IMR-90 (cell line): ENCODE results near the gene PET100. TPM values are rescaled to one million over a fixed set of nuclear protein-coding genes. Genes with fewer than 3 reads are reported as not detected.

Source experiments
- ATAC-seq: fragments of 200-7000 bp; cut with Tn5 transposase; 2 replicates; pipeline ENCODE4 v1.9.1; 2020; ENCODE audit warnings: low read depth, mild to moderate bottlenecking, moderate library complexity
- BruUV-seq: library from RNA; stranded (reverse); fragments of 400-500 nt; replicated peaks from 2 replicates; lab custom pipeline; 2021; lab: Mats Ljungman, UMichigan
- CTCF ChIA-PET: fragments of 300-600 bp; formaldehyde crosslinking; extraction: SDS; loops from one replicate; lab custom pipeline; 2021; ENCODE audit warnings: antibody characterized with exemption; lab: Yijun Ruan, JAX
- POLR2A ChIA-PET: fragments of 300-600 bp; sonication (Branson Sonifier 250); formaldehyde crosslinking; loops from one replicate; lab custom pipeline; 2022; ENCODE audit warnings: antibody characterized with exemption; ENCODE audit not compliant: unreplicated experiment; lab: Charles Lee
- DNase-seq: peaks from one replicate; pipeline ENCODE4 v3.0.0; 2013
- H2AFZ ChIP-seq: replicated peaks from 2 replicates; pipeline ENCODE3; 2013; ENCODE audit warnings: low read length, mild to moderate bottlenecking; ENCODE audit not compliant: poor library complexity
- H2AK5ac ChIP-seq: 2 replicates; pipeline ENCODE4 v1.6.1; 2013; ENCODE audit warnings: low read depth, low read length, inconsistent platforms
- H2AK9ac ChIP-seq: replicated peaks from 2 replicates; pipeline ENCODE3; 2013; ENCODE audit warnings: mild to moderate bottlenecking, low read depth, low read length, moderate library complexity; ENCODE audit not compliant: poor library complexity
- H2BK120ac ChIP-seq: 2 replicates; pipeline ENCODE4 v1.6.1; 2013; ENCODE audit warnings: low read depth, low read length, inconsistent platforms
- H2BK15ac ChIP-seq: 3 replicates; pipeline ENCODE4 v1.6.1; 2013; ENCODE audit warnings: low read depth, low read length, inconsistent platforms
- H2BK20ac ChIP-seq: 2 replicates; pipeline ENCODE4 v1.6.1; 2013; ENCODE audit warnings: low read depth, mild to moderate bottlenecking, inconsistent platforms, low read length, moderate library complexity
- H2BK5ac ChIP-seq: 2 replicates; pipeline ENCODE4 v1.6.1; 2013; ENCODE audit warnings: mild to moderate bottlenecking, low read depth, low read length, inconsistent platforms; ENCODE audit not compliant: poor library complexity, severe bottlenecking
- H3K14ac ChIP-seq: replicated peaks from 2 replicates; pipeline ENCODE4 v1.6.1; 2013; ENCODE audit warnings: low read depth, low read length, inconsistent platforms
- H3K18ac ChIP-seq: 2 replicates; pipeline ENCODE4 v1.6.1; 2013; ENCODE audit warnings: low read depth, low read length, control low read depth
- H3K23ac ChIP-seq: 2 replicates; pipeline ENCODE4 v1.6.1; 2013; ENCODE audit warnings: low read depth, low read length, inconsistent platforms
- H3K27ac ChIP-seq: 2 replicates; pipeline ENCODE4 v1.5.1; 2013; ENCODE audit warnings: mild to moderate bottlenecking, control low read depth, low read length; ENCODE audit not compliant: insufficient read depth
- H3K27me3 ChIP-seq: 2 replicates; pipeline ENCODE4 v1.6.1; 2013; ENCODE audit warnings: low read length; ENCODE audit not compliant: control insufficient read depth, insufficient read depth
- H3K36me3 ChIP-seq: 2 replicates; pipeline ENCODE4 v1.6.1; 2013; ENCODE audit warnings: low read length, mixed read lengths; ENCODE audit not compliant: control insufficient read depth, insufficient read depth
- H3K4ac ChIP-seq: 2 replicates; pipeline ENCODE4 v1.6.1; 2013; ENCODE audit warnings: low read depth, low read length, inconsistent platforms
- H3K4me1 ChIP-seq: 2 replicates; pipeline ENCODE4 v1.6.1; 2013; ENCODE audit warnings: low read length, mixed read lengths; ENCODE audit not compliant: control insufficient read depth, insufficient read depth
- H3K4me2 ChIP-seq: 2 replicates; pipeline ENCODE4 v1.6.1; 2013; ENCODE audit warnings: low read depth, mild to moderate bottlenecking, control low read depth, low read length, moderate library complexity
- H3K4me3 ChIP-seq: 2 replicates; pipeline ENCODE4 v1.5.1; 2013; ENCODE audit warnings: low read depth, mild to moderate bottlenecking, control low read depth, low read length, moderate library complexity; ENCODE audit not compliant: insufficient read depth
- H3K56ac ChIP-seq: 2 replicates; pipeline ENCODE4 v1.6.1; 2013; ENCODE audit warnings: low read length, inconsistent platforms; ENCODE audit not compliant: insufficient read depth; ENCODE audit errors: extremely low read depth
- H3K79me1 ChIP-seq, 2 experiments: 2 replicates each; pipeline ENCODE4 v1.6.1; 2013; ENCODE audit warnings: low read length in 2 of 2, inconsistent platforms in 1 of 2, low read depth in 1 of 2
- H3K9ac ChIP-seq: 2 replicates; pipeline ENCODE4 v1.6.1; 2013; ENCODE audit warnings: low read depth, low read length, control low read depth
- H3K9me1 ChIP-seq: 2 replicates; pipeline ENCODE4 v1.6.1; 2013; ENCODE audit warnings: low read length, inconsistent platforms; ENCODE audit not compliant: insufficient read depth
- H3K9me3 ChIP-seq: 2 replicates; pipeline ENCODE4 v1.6.1; 2013; ENCODE audit warnings: low read length; ENCODE audit not compliant: control insufficient read depth, insufficient read depth
- H4K20me1 ChIP-seq: 2 replicates; pipeline ENCODE4 v1.6.1; 2013; ENCODE audit warnings: low read length, inconsistent platforms; ENCODE audit not compliant: insufficient read depth
- H4K5ac ChIP-seq: 2 replicates; pipeline ENCODE4 v1.6.1; 2013; ENCODE audit warnings: mild to moderate bottlenecking, low read depth, low read length, control low read depth
- H4K8ac ChIP-seq, 2 experiments: 2 replicates each; pipeline ENCODE4 v1.6.1; 2013; ENCODE audit warnings: low read depth in 2 of 2, low read length in 2 of 2, control low read depth in 1 of 2, inconsistent platforms in 1 of 2
- H4K91ac ChIP-seq: 2 replicates; pipeline ENCODE4 v1.6.1; 2013; ENCODE audit warnings: low read depth, low read length, inconsistent platforms; ENCODE audit not compliant: insufficient read depth
- BHLHE40 ChIP-seq: fragments of 150-350 bp; IDR thresholded peaks from 2 replicates; pipeline ENCODE4 v1.6.1; 2016; ENCODE audit warnings: mild to moderate bottlenecking, low read depth, low read length
- CHD1 ChIP-seq: IDR thresholded peaks from 2 replicates; pipeline ENCODE4 v1.6.1; 2012; ENCODE audit warnings: low read depth, low read length, improper control_type of control experiment
- FOS ChIP-seq: fragments of 150-350 bp; IDR thresholded peaks from 2 replicates; pipeline ENCODE4 v1.6.1; 2016; ENCODE audit warnings: low read depth, low read length
- MAFK ChIP-seq: IDR thresholded peaks from 2 replicates; pipeline ENCODE4 v1.6.1; 2012; ENCODE audit warnings: low read depth, low read length, improper control_type of control experiment
- MAZ ChIP-seq: IDR thresholded peaks from 2 replicates; pipeline ENCODE4 v1.6.1; 2012; ENCODE audit warnings: low read depth, mild to moderate bottlenecking, low read length, improper control_type of control experiment, moderate library complexity, borderline replicate concordance
- MXI1 ChIP-seq: IDR thresholded peaks from 2 replicates; pipeline ENCODE4 v1.6.1; 2012; ENCODE audit warnings: low read depth, mild to moderate bottlenecking, low read length, moderate library complexity, borderline replicate concordance
- NFE2L2 ChIP-seq: fragments of 150-350 bp; IDR thresholded peaks from 2 replicates; pipeline ENCODE4 v1.6.1; 2016; ENCODE audit warnings: low read depth, mild to moderate bottlenecking, low read length
- POLR2A ChIP-seq: IDR thresholded peaks from 2 replicates; pipeline ENCODE4 v1.6.1; 2012; ENCODE audit warnings: mild to moderate bottlenecking, low read depth, low read length
- RAD21 ChIP-seq: IDR thresholded peaks from 2 replicates; pipeline ENCODE4 v1.6.1; 2012; ENCODE audit warnings: low read length, improper control_type of control experiment
- RCOR1 ChIP-seq: IDR thresholded peaks from 2 replicates; pipeline ENCODE4 v1.6.1; 2012; ENCODE audit warnings: mild to moderate bottlenecking, low read length, improper control_type of control experiment; ENCODE audit not compliant: insufficient replicate concordance
- RFX5 ChIP-seq: IDR thresholded peaks from 2 replicates; pipeline ENCODE4 v1.8.0; 2012; ENCODE audit warnings: low read depth, mild to moderate bottlenecking, low read length, moderate library complexity
- WGBS, 2 experiments: methylation state at CpG; one replicate each; pipeline versions ENCODE4 v1.1.5 to v1.1.7; 2013; ENCODE audit warnings: missing lambda C conversion rate in 2 of 2; ENCODE audit not compliant: insufficient read length in 1 of 2; ENCODE audit errors: extremely low coverage in 2 of 2; 5-methylcytosine and 5-hydroxymethylcytosine counted together
- dilution Hi-C: fragments of 300-500 bp; cut with HindIII; formaldehyde crosslinking; loops from one replicate; pipeline ENCODE4 v1.14.3; 2018; ENCODE audit warnings: low sequenced_read_pairs; ENCODE audit not compliant: unreplicated experiment
- in situ Hi-C: fragments of 300-500 bp; cut with MboI; formaldehyde crosslinking; loops from 3 replicates; pipeline ENCODE4 v1.14.3; 2019; ENCODE audit warnings: low sequenced_read_pairs, inconsistent platforms, mixed read lengths
- intact Hi-C: fragments of 100-400 bp; cut with micrococcal nuclease; formaldehyde crosslinking; loops from 2 replicates; pipeline ENCODE4 v1.10.0; 2022
- polyA plus RNA-seq, 3 experiments: library from polyadenylated mRNA; depleted of rRNA; stranded (reverse); fragments of >200 nt; gene quantifications; 2 replicates each; pipeline ENCODE4 v1.2.3, GENCODE V29; 2012; ENCODE audit warnings: low replicate concordance in 1 of 3
- total RNA-seq: library from RNA; depleted of rRNA; stranded (reverse); fragments of >200 nt; gene quantifications from 2 replicates; pipeline ENCODE4 v1.2.3, GENCODE V29; 2012
- TF ChIP-seq, protein P1 (sequence below): fragments of 150-350 bp; IDR thresholded peaks from 2 replicates; pipeline ENCODE4 v1.6.1; 2017; ENCODE audit warnings: mild to moderate bottlenecking, antibody characterized with exemption, low read length, low read depth
- TF ChIP-seq, protein P2 (sequence below): fragments of 150-350 bp; IDR thresholded peaks from 2 replicates; pipeline ENCODE4 v1.6.1; 2016; ENCODE audit warnings: low read depth, mild to moderate bottlenecking, low read length, moderate library complexity, borderline replicate concordance

PET100 gene
- total and polyA plus RNA-seq, 2 of the 4 experiments (the other 2 are of a cell fraction), result 1.4 to 31.4 TPM

- TF ChIP-seq FOS (no peak), RAD21 (no peak), CHD1 (no peak), POLR2A (no peak), RFX5 (no peak), MAZ (no peak), BHLHE40 (no peak), MAFK (no peak), RCOR1 (no peak), NFE2L2 (no peak), MXI1 (no peak)
- TF ChIP-seq, protein P1, sequence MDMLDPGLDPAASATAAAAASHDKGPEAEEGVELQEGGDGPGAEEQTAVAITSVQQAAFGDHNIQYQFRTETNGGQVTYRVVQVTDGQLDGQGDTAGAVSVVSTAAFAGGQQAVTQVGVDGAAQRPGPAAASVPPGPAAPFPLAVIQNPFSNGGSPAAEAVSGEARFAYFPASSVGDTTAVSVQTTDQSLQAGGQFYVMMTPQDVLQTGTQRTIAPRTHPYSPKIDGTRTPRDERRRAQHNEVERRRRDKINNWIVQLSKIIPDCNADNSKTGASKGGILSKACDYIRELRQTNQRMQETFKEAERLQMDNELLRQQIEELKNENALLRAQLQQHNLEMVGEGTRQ, result no peak
- TF ChIP-seq, protein P2, sequence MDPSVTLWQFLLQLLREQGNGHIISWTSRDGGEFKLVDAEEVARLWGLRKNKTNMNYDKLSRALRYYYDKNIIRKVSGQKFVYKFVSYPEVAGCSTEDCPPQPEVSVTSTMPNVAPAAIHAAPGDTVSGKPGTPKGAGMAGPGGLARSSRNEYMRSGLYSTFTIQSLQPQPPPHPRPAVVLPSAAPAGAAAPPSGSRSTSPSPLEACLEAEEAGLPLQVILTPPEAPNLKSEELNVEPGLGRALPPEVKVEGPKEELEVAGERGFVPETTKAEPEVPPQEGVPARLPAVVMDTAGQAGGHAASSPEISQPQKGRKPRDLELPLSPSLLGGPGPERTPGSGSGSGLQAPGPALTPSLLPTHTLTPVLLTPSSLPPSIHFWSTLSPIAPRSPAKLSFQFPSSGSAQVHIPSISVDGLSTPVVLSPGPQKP, result no peak
- H3K23ac ChIP-seq, result no peak within 1 kb of the TSS
- H2AK9ac ChIP-seq, result no peak within 1 kb of the TSS
- in situ Hi-C loops (no loop called here), dilution Hi-C loops (no loop called here), intact Hi-C loops (no loop called here)
- no peak within 1 kb of the TSS for H3K56ac ChIP-seq
- no peak within 1 kb of the TSS for H2AK5ac ChIP-seq
- no peak within 1 kb of the TSS for H4K8ac ChIP-seq
- H4K5ac ChIP-seq, result no peak within 1 kb of the TSS
- WGBS, 2 experiments, result 80% methylated on average over 1 of the region's 9 CpGs; no CpG with 5 or more reads in 1 of the 2 experiments
- H2BK20ac ChIP-seq, result no peak within 1 kb of the TSS
- no peaks in the 10 kb centered on the region for H3K79me1 ChIP-seq
- H2AFZ ChIP-seq, result no peak within 1 kb of the TSS
- H3K27ac ChIP-seq, result no peak within 1 kb of the TSS
- ATAC-seq (no peak), DNase-seq (no peak)
- H3K9ac ChIP-seq, result no peak within 1 kb of the TSS
- H3K4me2 ChIP-seq, result no peak within 1 kb of the TSS
- H3K4me1 ChIP-seq, result no peaks in the 10 kb centered on the region
- no peak within 1 kb of the TSS for H2BK15ac ChIP-seq
- H2BK120ac ChIP-seq, result no peak within 1 kb of the TSS
- no peaks in the 10 kb centered on the region for H3K36me3 ChIP-seq
- ChIA-PET POLR2A (no interaction called here), CTCF (interaction anchor here (1.9 kb wide), 1 partner anchor 12 kb away, joined by 6 read pairs; the partner anchor contains the start of gene TRAPPC5)
- H3K9me1 ChIP-seq, result no peaks in the 10 kb centered on the region
- no peak within 1 kb of the TSS for H2BK5ac ChIP-seq
- no TSS peak for BruUV-seq
- no peak within 1 kb of the TSS for H3K14ac ChIP-seq
- H3K4me3 ChIP-seq, result no peak within 1 kb of the TSS
- H4K91ac ChIP-seq, result no peak within 1 kb of the TSS
- H4K20me1 ChIP-seq, result no peaks in the 10 kb centered on the region
- H3K9me3 ChIP-seq, result peaks cover 3% of the 10 kb centered on the region; the same call in 1 of the 2 replicates
- peaks cover 29% of the 10 kb centered on the region for H3K27me3 ChIP-seq
- H3K18ac ChIP-seq, result no peak within 1 kb of the TSS
- no peak within 1 kb of the TSS for H3K4ac ChIP-seq
Measured at GRCh38 chr19:7668842-7669241, 39.2 kb downstream of the PET100 start, which contains the start of gene RETN. RETN (plus strand) TSS chr19:7669049; CDS start chr19:7669327, 278 bp downstream.
